HFF-Myc (cell line): ENCODE results near the gene ERCC8.

Experiments used
- DNase-seq: peaks from one replicate; pipeline ENCODE4 v3.0.0-alpha.2; 2011; ENCODE audit warnings: low read depth; ENCODE audit errors: extremely low read depth
- H3K4me3 ChIP-seq: replicated peaks from 2 replicates; pipeline ENCODE4 v1.5.1; 2011; ENCODE audit warnings: low read depth, mild to moderate bottlenecking, control low read depth, low read length
- CTCF ChIP-seq: IDR thresholded peaks from 2 replicates; pipeline ENCODE4 v1.5.1; 2012; ENCODE audit warnings: mild to moderate bottlenecking, low read depth, low read length, control low read depth; ENCODE audit errors: missing control alignments

The ERCC8 gene

GRCh38 chr5:60830581-60831127, 114.2 kb downstream of the ERCC8 start:
- TF ChIP-seq CTCF: no peak
- no peak for DNase-seq
- no peak overlapping the region for H3K4me3 ChIP-seq

GRCh38 chr5:60829490-60830266, 115.2 kb downstream of the ERCC8 start:
- DNase-seq: no peak
- TF ChIP-seq CTCF: no peak

GRCh38 chr5:60827201-60827600, 117.7 kb downstream of the ERCC8 start:
- no peak overlapping the region for H3K4me3 ChIP-seq
- no peak for DNase-seq
- no peak for TF ChIP-seq CTCF

More at GRCh38 chr5:60829490-60830266, 115.2 kb downstream of the ERCC8 start:
- H3K4me3 ChIP-seq: no peak overlapping the region

GRCh38 chr5:60826653-60827052, 118.2 kb downstream of the ERCC8 start:
- no peak for TF ChIP-seq CTCF
- H3K4me3 ChIP-seq: no peak overlapping the region
- DNase-seq: no peak
